ENCODE data around the gene PRKCE. TPM values are rescaled to one million over a fixed set of nuclear protein-coding genes. Genes with fewer than 3 reads are reported as not detected.

Gene PRKCE
- total RNA-seq, 1 donor from 2014 or later, result 18.4 TPM

DNA sequence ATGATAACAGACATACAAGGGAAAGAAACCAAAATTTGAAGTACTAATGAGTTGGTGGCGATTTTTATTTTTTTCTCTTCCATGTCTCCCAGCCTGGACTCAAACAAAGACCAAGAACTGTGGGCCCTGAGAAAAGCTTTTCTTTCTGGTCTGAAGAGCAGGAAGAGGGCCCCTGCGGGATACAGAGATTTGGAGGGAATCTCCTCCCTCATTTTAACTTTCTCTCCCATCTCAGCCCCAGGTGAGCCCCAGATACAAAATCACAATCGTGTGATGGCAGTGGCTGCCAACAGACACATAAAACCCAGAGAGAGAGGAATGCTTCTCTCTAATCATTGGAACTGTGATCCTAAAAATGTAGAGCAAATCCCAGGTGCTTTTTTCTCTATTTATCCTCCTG is 19.5 kb upstream of the PRKCE start:
- H3K36me3 Mint-ChIP-seq, result no peaks in the 10 kb centered on the region
- no peaks in the 10 kb centered on the region for H3K9me3 Mint-ChIP-seq
- no peaks in the 10 kb centered on the region for H3K4me1 Mint-ChIP-seq
- no peak for DNase-seq (ENCODE audit: low spot score in 2 of 2, unreplicated experiment in 2 of 2)
- H3K27ac Mint-ChIP-seq, result no peak overlapping the region
- H3K27me3 Mint-ChIP-seq (ENCODE audit: low read depth), result peaks cover 22% of the 10 kb centered on the region
- H3K4me3 Mint-ChIP-seq, result no peak overlapping the region
- TF ChIP-seq, protein P1, sequence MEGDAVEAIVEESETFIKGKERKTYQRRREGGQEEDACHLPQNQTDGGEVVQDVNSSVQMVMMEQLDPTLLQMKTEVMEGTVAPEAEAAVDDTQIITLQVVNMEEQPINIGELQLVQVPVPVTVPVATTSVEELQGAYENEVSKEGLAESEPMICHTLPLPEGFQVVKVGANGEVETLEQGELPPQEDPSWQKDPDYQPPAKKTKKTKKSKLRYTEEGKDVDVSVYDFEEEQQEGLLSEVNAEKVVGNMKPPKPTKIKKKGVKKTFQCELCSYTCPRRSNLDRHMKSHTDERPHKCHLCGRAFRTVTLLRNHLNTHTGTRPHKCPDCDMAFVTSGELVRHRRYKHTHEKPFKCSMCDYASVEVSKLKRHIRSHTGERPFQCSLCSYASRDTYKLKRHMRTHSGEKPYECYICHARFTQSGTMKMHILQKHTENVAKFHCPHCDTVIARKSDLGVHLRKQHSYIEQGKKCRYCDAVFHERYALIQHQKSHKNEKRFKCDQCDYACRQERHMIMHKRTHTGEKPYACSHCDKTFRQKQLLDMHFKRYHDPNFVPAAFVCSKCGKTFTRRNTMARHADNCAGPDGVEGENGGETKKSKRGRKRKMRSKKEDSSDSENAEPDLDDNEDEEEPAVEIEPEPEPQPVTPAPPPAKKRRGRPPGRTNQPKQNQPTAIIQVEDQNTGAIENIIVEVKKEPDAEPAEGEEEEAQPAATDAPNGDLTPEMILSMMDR (IDR thresholded peaks at IDR 0.05; ENCODE audit: unreplicated experiment), result no peak

DNA sequence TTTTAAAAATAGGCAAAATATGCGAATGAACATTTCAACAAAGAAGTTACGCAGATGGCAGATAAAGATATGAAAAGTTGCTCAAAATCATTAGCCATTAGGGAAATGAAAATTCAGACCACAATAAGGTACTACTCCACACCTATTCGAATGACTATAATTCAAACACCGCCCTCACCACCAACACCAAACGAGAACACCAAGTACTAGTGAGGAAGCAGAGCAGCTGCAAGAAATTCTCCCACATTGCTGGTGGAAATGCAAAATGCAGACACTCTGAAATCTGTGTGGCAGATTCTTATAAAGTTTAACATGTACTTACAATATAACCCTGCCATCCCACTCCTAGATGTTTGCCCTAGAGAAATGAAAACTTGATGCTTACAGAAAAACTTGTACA is 17.3 kb upstream of the PRKCE start:
- no peak overlapping the region for H3K27ac Mint-ChIP-seq
- H3K36me3 Mint-ChIP-seq, result no peaks in the 10 kb centered on the region
- TF ChIP-seq, protein P1 (IDR thresholded peaks at IDR 0.05; ENCODE audit: unreplicated experiment), result no peak
- peaks cover 39% of the 10 kb centered on the region for H3K27me3 Mint-ChIP-seq (ENCODE audit: low read depth)
- H3K4me3 Mint-ChIP-seq, result no peak overlapping the region
- no peaks in the 10 kb centered on the region for H3K4me1 Mint-ChIP-seq
- DNase-seq (ENCODE audit: low spot score in 2 of 2, unreplicated experiment in 2 of 2), result no peak
- no peaks in the 10 kb centered on the region for H3K9me3 Mint-ChIP-seq

DNA sequence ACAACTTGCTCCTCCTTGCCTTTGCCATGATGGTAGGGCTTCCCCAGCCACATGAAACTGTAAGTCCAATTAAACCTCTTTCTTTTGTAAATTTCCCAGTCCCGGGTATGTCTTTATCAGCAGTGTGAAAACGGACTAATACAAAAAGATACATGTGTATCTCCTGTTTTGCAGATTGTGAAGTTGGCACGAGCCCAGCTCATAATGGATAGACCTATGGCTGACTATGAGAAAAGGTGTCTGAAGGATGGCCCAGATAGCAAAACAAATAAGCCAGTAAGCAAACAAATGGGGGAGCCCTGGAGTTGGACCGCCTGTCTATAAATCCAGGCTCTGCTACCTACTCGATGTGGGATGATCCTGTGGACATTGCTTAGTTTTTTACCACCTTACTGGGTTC is 15.5 kb upstream of the PRKCE start:
- H3K27me3 Mint-ChIP-seq (ENCODE audit: low read depth), result peaks cover 51% of the 10 kb centered on the region
- DNase-seq (ENCODE audit: low spot score in 2 of 2, unreplicated experiment in 2 of 2), result no peak
- TF ChIP-seq, protein P1 (IDR thresholded peaks at IDR 0.05; ENCODE audit: unreplicated experiment), result no peak
- no peak overlapping the region for H3K27ac Mint-ChIP-seq
- no peak overlapping the region for H3K4me3 Mint-ChIP-seq
- no peaks in the 10 kb centered on the region for H3K9me3 Mint-ChIP-seq
- H3K36me3 Mint-ChIP-seq, result no peaks in the 10 kb centered on the region
- H3K4me1 Mint-ChIP-seq, result no peaks in the 10 kb centered on the region

DNA sequence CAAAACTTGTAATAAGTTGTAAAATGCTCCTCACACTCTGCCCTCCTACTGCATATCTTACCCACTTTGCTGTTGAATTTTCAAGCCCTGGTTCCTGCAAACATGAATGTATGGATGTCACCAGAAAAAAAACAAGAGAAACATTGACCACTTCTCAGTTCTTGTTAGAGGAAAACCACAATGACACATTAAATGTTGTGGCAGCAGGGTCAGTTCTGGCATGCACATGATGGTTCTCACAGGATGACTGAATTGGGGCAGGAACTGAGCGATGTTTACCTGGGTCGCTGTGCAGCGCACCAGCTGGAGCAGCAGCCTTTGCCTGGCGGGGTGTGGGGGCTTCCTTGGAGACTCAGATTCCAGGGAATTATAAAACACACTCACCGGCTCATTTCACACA is 14.0 kb upstream of the PRKCE start:
- DNase-seq (ENCODE audit: low spot score in 2 of 2, unreplicated experiment in 2 of 2), result no peak
- Mint-ChIP-seq H3K27me3 (ENCODE audit: low read depth) (peaks cover 56% of the 10 kb centered on the region), H3K4me3 (no peak overlapping the region), H3K9me3 (no peaks in the 10 kb centered on the region), H3K27ac (no peak overlapping the region), H3K36me3 (no peaks in the 10 kb centered on the region), H3K4me1 (no peaks in the 10 kb centered on the region)
- TF ChIP-seq, protein P1 (IDR thresholded peaks at IDR 0.05; ENCODE audit: unreplicated experiment), result no peak

DNA sequence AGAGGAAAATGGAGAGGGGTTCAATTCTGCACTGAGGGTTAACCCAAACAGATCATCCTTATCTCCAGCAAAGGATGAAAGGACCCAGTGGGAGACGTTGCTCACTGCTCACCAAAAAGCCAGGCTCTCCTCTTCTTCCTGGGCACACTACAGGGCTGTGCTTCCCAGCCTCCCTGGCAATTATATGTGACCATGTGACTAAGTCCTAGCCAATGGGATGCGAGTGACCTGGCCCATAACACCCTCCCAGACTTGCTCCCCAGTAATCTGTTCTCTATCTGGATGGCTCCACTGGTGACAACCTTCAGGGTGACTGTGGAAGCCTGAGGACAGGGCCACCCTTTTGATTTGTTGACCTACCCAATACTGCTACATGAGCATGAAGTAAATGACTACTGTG is 10.9 kb upstream of the PRKCE start:
- H3K4me3 Mint-ChIP-seq, result no peak overlapping the region
- H3K9me3 Mint-ChIP-seq, result no peaks in the 10 kb centered on the region
- no peaks in the 10 kb centered on the region for H3K36me3 Mint-ChIP-seq
- H3K4me1 Mint-ChIP-seq, result no peaks in the 10 kb centered on the region
- peaks cover 62% of the 10 kb centered on the region for H3K27me3 Mint-ChIP-seq (ENCODE audit: low read depth)
- DNase-seq (ENCODE audit: low spot score in 2 of 2, unreplicated experiment in 2 of 2), result no peak
- no peak overlapping the region for H3K27ac Mint-ChIP-seq
- TF ChIP-seq, protein P1 (IDR thresholded peaks at IDR 0.05; ENCODE audit: unreplicated experiment), result no peak

DNA sequence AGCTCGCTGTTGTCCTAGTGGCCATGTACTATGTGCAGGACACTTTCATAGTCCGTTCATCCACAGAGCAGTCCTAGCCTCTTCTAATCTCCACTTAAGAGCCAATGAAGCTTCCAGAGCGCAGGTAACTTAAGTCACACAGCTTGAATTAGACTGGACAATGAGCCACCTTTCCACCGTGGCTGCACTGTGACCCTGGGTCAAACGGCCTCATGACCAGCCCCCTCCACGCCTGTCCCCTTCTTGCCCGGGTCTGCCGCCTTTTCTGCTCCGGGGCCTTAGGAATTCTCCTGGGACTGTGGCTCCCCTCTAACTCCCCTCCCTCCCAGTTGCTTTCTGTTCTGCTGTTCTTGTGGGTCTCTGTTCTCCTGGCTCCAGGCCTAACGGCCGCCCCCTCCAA is 8.4 kb upstream of the PRKCE start:
- TF ChIP-seq, protein P1 (IDR thresholded peaks at IDR 0.05; ENCODE audit: unreplicated experiment), result no peak
- H3K27me3 Mint-ChIP-seq (ENCODE audit: low read depth), result peaks cover 54% of the 10 kb centered on the region
- no peaks in the 10 kb centered on the region for H3K4me1 Mint-ChIP-seq
- no peaks in the 10 kb centered on the region for H3K9me3 Mint-ChIP-seq
- peak overlapping the region; percentile 68 for H3K4me3 Mint-ChIP-seq
- H3K27ac Mint-ChIP-seq, result no peak overlapping the region
- H3K36me3 Mint-ChIP-seq, result no peaks in the 10 kb centered on the region
- no peak for DNase-seq (ENCODE audit: low spot score in 2 of 2, unreplicated experiment in 2 of 2)

Data from mesothelial cell of epicardium (in vitro differentiated cells).